ENCODE measurements around the gene CRIP1.

The CRIP1 gene

GRCh38 chr14:105471297-105471821, 15.3 kb upstream of the CRIP1 start:
- H4K20me1 ChIP-seq (ENCODE audit: insufficient read depth, low read length, poor library complexity, severe bottlenecking) = no peaks in the 10 kb centered on the region
- no peaks in the 10 kb centered on the region for H3K9me2 ChIP-seq (replicated peaks; ENCODE audit: low read depth, low read length)
- no peak for TF ChIP-seq EZH2phosphoT487 (IDR thresholded peaks at IDR 0.05; ENCODE audit: borderline replicate concordance)
- TF ChIP-seq CTCF (conservative IDR thresholded peaks at IDR 0.05; ENCODE audit: low read length) = 0 out of 2 replicates have a peak, but pooled peaks have one; percentile 15
- no peak overlapping the region for H3K9ac ChIP-seq (ENCODE audit: low read depth, low read length, poor library complexity, severe bottlenecking)
- H2AFZ ChIP-seq (ENCODE audit: low read length) = no peak overlapping the region
- H3K4me1 ChIP-seq (ENCODE audit: insufficient read depth, low read length, poor library complexity, severe bottlenecking) = peaks cover 5% of the 10 kb centered on the region
- no peak overlapping the region for H3K4me2 ChIP-seq (ENCODE audit: low read depth, low read length, poor library complexity, severe bottlenecking)
- H3F3A ChIP-seq (ENCODE audit: low read depth) = no peaks in the 10 kb centered on the region
- no peaks in the 10 kb centered on the region for H3K79me2 ChIP-seq (ENCODE audit: insufficient read depth, low read length)
- H3K9me3 ChIP-seq (ENCODE audit: insufficient read depth, low read depth, low read length) = no peaks in the 10 kb centered on the region
- no peaks in the 10 kb centered on the region for H3K27me3 ChIP-seq (ENCODE audit: insufficient read depth, low read length, poor library complexity, severe bottlenecking)
- no peak overlapping the region for H3K4me3 ChIP-seq (ENCODE audit: low read length, poor library complexity, severe bottlenecking)
- H3K36me3 ChIP-seq (ENCODE audit: insufficient read depth, low read length) = peaks cover 6% of the 10 kb centered on the region; the same call in 1 of the 2 replicates

GRCh38 chr14:105471823-105472485, 14.7 kb upstream of the CRIP1 start:
- H3K79me2 ChIP-seq (ENCODE audit: insufficient read depth, low read length) = no peaks in the 10 kb centered on the region
- no peak for TF ChIP-seq CTCF (conservative IDR thresholded peaks at IDR 0.05; ENCODE audit: low read length)
- TF ChIP-seq EZH2phosphoT487 (IDR thresholded peaks at IDR 0.05; ENCODE audit: borderline replicate concordance) = no peak
- H2AFZ ChIP-seq (ENCODE audit: low read length) = no peak overlapping the region
- no peaks in the 10 kb centered on the region for H3K9me3 ChIP-seq (ENCODE audit: insufficient read depth, low read depth, low read length)
- H3K4me1 ChIP-seq (ENCODE audit: insufficient read depth, low read length, poor library complexity, severe bottlenecking) = peaks cover 5% of the 10 kb centered on the region
- H3K9me2 ChIP-seq (replicated peaks; ENCODE audit: low read depth, low read length) = no peaks in the 10 kb centered on the region
- H3K36me3 ChIP-seq (ENCODE audit: insufficient read depth, low read length) = peaks cover 6% of the 10 kb centered on the region; the same call in 1 of the 2 replicates
- no peak overlapping the region for H3K4me3 ChIP-seq (ENCODE audit: low read length, poor library complexity, severe bottlenecking)
- no peaks in the 10 kb centered on the region for H4K20me1 ChIP-seq (ENCODE audit: insufficient read depth, low read length, poor library complexity, severe bottlenecking)
- no peak overlapping the region for H3K4me2 ChIP-seq (ENCODE audit: low read depth, low read length, poor library complexity, severe bottlenecking)
- H3K9ac ChIP-seq (ENCODE audit: low read depth, low read length, poor library complexity, severe bottlenecking) = no peak overlapping the region
- H3F3A ChIP-seq (ENCODE audit: low read depth) = no peaks in the 10 kb centered on the region
- no peaks in the 10 kb centered on the region for H3K27me3 ChIP-seq (ENCODE audit: insufficient read depth, low read length, poor library complexity, severe bottlenecking)

- H3K9me3 ChIP-seq (ENCODE audit: insufficient read depth, low read depth, low read length) = no peaks in the 10 kb centered on the region
- no peaks in the 10 kb centered on the region for H4K20me1 ChIP-seq (ENCODE audit: insufficient read depth, low read length, poor library complexity, severe bottlenecking)
- no peaks in the 10 kb centered on the region for H3K9me2 ChIP-seq (replicated peaks; ENCODE audit: low read depth, low read length)
- peaks cover 3% of the 10 kb centered on the region; the same call in 1 of the 2 replicates for H3K36me3 ChIP-seq (ENCODE audit: insufficient read depth, low read length)
- H3K27me3 ChIP-seq (ENCODE audit: insufficient read depth, low read length, poor library complexity, severe bottlenecking) = no peaks in the 10 kb centered on the region
- H3K79me2 ChIP-seq (ENCODE audit: insufficient read depth, low read length) = no peaks in the 10 kb centered on the region
- no peak overlapping the region for H2AFZ ChIP-seq (ENCODE audit: low read length)
- H3K4me2 ChIP-seq (ENCODE audit: low read depth, low read length, poor library complexity, severe bottlenecking) = no peak overlapping the region
- H3K9ac ChIP-seq (ENCODE audit: low read depth, low read length, poor library complexity, severe bottlenecking) = no peak overlapping the region
- peaks cover 5% of the 10 kb centered on the region for H3K4me1 ChIP-seq (ENCODE audit: insufficient read depth, low read length, poor library complexity, severe bottlenecking)
- no peak for TF ChIP-seq EZH2phosphoT487 (IDR thresholded peaks at IDR 0.05; ENCODE audit: borderline replicate concordance)
- no peak for TF ChIP-seq CTCF (conservative IDR thresholded peaks at IDR 0.05; ENCODE audit: low read length)
- no peaks in the 10 kb centered on the region for H3F3A ChIP-seq (ENCODE audit: low read depth)
- no peak overlapping the region for H3K4me3 ChIP-seq (ENCODE audit: low read length, poor library complexity, severe bottlenecking)
These were observed 14.1 kb upstream of the CRIP1 start for GRCh38 chr14:105472486-105472991.
